K562 (cell line): ENCODE measurements around the gene NCDN. TPM values are rescaled to one million over a fixed set of nuclear protein-coding genes. Genes with fewer than 3 reads are reported as not detected.
A peak's percentile ranks its signal among the peaks of the same experiment; 100 is the strongest.

Experiments used
- ATAC-seq: fragments of 200-7000 bp; cut with Tn5 transposase; 3 replicates; pipeline ENCODE4 v1.9.1; 2020; ENCODE audit warnings: moderate library complexity
- BruUV-seq: library from RNA; stranded (reverse); fragments of 400-500 nt; replicated peaks from 2 replicates; lab custom pipeline; 2021; lab: Mats Ljungman, UMichigan
- CTCF ChIA-PET: fragments of 300-600 bp; formaldehyde crosslinking; extraction: SDS; loops from one replicate; lab custom pipeline; 2021; ENCODE audit warnings: low intra/inter-chr PET ratio; lab: Yijun Ruan, JAX
- POLR2A ChIA-PET: fragments of 300-600, 350-650 bp; sonication (Branson Sonifier 250); formaldehyde crosslinking; extraction: SDS; loops from one replicate; lab custom pipeline; 2021; ENCODE audit warnings: antibody characterized with exemption, inconsistent platforms; lab: Yijun Ruan, JAX
- DNase-seq, 4 experiments: peaks; one replicate each; pipeline versions ENCODE4 v3.0.0 to v3.0.0-alpha.2; 2011 to 2018; ENCODE audit warnings: low spot score in 3 of 4, mixed read lengths in 3 of 4; ENCODE audit errors: extremely low read depth in 1 of 4
- FAIRE-seq: peaks from 2 replicates; lab custom pipeline; 2011; peaks lifted over from hg19 to GRCh38; lab: Jason Lieb, UNC
- H2AFZ ChIP-seq: 2 replicates; pipeline ENCODE4 v1.6.0; 2011; ENCODE audit warnings: low read depth, low read length, control low read depth, inconsistent platforms
- H3K27ac ChIP-seq: fragments of 200-600 bp; 3 replicates; pipeline ENCODE4 v1.8.0; 2011; ENCODE audit warnings: low read depth, mild to moderate bottlenecking, control low read depth, inconsistent platforms, low read length, moderate library complexity, mixed read lengths; ENCODE audit errors: extremely low read depth
- H3K27me3 ChIP-seq, 2 experiments: fragments of 300-600 bp in 1 of 2; 2 replicates in 1 of 2; 3 replicates in 1 of 2; pipeline versions ENCODE4 v1.6.0 to v1.8.0; 2011; ENCODE audit warnings: inconsistent platforms in 2 of 2, low read length in 2 of 2, mild to moderate bottlenecking in 1 of 2, mixed read lengths in 1 of 2, moderate library complexity in 1 of 2; ENCODE audit not compliant: control insufficient read depth in 2 of 2, insufficient read depth in 2 of 2
- H3K36me3 ChIP-seq: fragments of 300-600 bp; 3 replicates; pipeline ENCODE4 v1.8.0; 2011; ENCODE audit warnings: mild to moderate bottlenecking, low read length, inconsistent platforms; ENCODE audit not compliant: control insufficient read depth, insufficient read depth
- H3K4me1 ChIP-seq, 2 experiments: fragments of 200-600 bp in 1 of 2; replicated peaks in 1 of 2; 2 replicates in 1 of 2; 3 replicates in 1 of 2; pipeline versions ENCODE4 v1.5.1 to v1.8.0; 2011; ENCODE audit warnings: inconsistent platforms in 2 of 2, low read length in 2 of 2, mild to moderate bottlenecking in 1 of 2, mixed read lengths in 1 of 2, moderate library complexity in 1 of 2; ENCODE audit not compliant: control insufficient read depth in 2 of 2, insufficient read depth in 2 of 2
- H3K4me2 ChIP-seq: 2 replicates; pipeline ENCODE4 v1.6.1; 2011; ENCODE audit warnings: low read length, control low read depth, inconsistent platforms, mixed read lengths; ENCODE audit not compliant: insufficient read depth
- H3K4me3 ChIP-seq: fragments of 200-600 bp; sonication (generic), shearing (Covaris generic); 2 replicates; pipeline ENCODE4 v1.5.1; 2016; ENCODE audit warnings: control low read depth, inconsistent platforms
- H3K79me2 ChIP-seq: fragments of 200-600 bp; 3 replicates; pipeline ENCODE4 v1.8.0; 2011; ENCODE audit warnings: low read length, inconsistent platforms; ENCODE audit not compliant: control insufficient read depth, insufficient read depth
- H3K9ac ChIP-seq, 2 experiments: 2 replicates each; pipeline versions ENCODE4 v1.6.0 to v1.6.1; 2011; ENCODE audit warnings: low read depth in 2 of 2, low read length in 2 of 2, control low read depth in 1 of 2, inconsistent platforms in 1 of 2, mild to moderate bottlenecking in 1 of 2, mixed read lengths in 1 of 2; ENCODE audit not compliant: insufficient read depth in 1 of 2
- H3K9me1 ChIP-seq: one replicate; pipeline ENCODE4 v1.6.0; 2011; ENCODE audit warnings: inconsistent platforms, mild to moderate bottlenecking, low read length, moderate library complexity; ENCODE audit not compliant: control insufficient read depth, insufficient read depth
- H3K9me3 ChIP-seq: replicated peaks from 2 replicates; pipeline ENCODE4 v1.5.1; 2011; ENCODE audit warnings: low read depth, low read length, inconsistent platforms; ENCODE audit not compliant: control insufficient read depth, insufficient read depth
- H4K20me1 ChIP-seq: replicated peaks from 2 replicates; pipeline ENCODE4 v1.6.1; 2011; ENCODE audit warnings: low read length, inconsistent platforms, mixed read lengths; ENCODE audit not compliant: control insufficient read depth, insufficient read depth
- EHMT2 ChIP-seq: fragments of 450-650 bp; IDR thresholded peaks from 2 replicates; pipeline ENCODE4 v1.6.1; 2018; ENCODE audit warnings: antibody characterized with exemption
- ETV5 ChIP-seq: sonication (generic); formaldehyde crosslinking; IDR thresholded peaks from 2 replicates; pipeline ENCODE4 v1.4.0; 2020; ENCODE audit warnings: low read depth, mild to moderate bottlenecking, missing genetic modification reagents
- ZBTB12 ChIP-seq: fragments of 250-450 bp; sonication (Bioruptor Pico); IDR thresholded peaks from 2 replicates; pipeline ENCODE4 v1.4.0; 2020
- WGBS: fragments of 100-300 bp; shearing (Covaris generic); methylation state at CpG from one replicate; pipeline ENCODE4 v1.1.6; 2016; ENCODE audit warnings: low coverage, mixed read lengths; ENCODE audit not compliant: insufficient coverage; ENCODE audit errors: missing lambda C conversion rate; 5-methylcytosine and 5-hydroxymethylcytosine counted together
- in situ Hi-C: fragments of 300-500 bp; cut with MboI; formaldehyde crosslinking; loops from 4 replicates; pipeline ENCODE4 v1.15.0; 2018; ENCODE audit warnings: inconsistent platforms, mixed read lengths
- intact Hi-C: fragments of 100-400 bp; cut with micrococcal nuclease; formaldehyde crosslinking; loops from 2 replicates; pipeline ENCODE4 v1.14.2; 2022
- polyA plus RNA-seq, 8 experiments: library from polyadenylated mRNA; depleted of rRNA in 4 of 8; stranded (reverse) in 5 of 8; unstranded in 3 of 8; fragments of >200 nt; fragmentation: Nextera tagmentation in 2 of 8; fragmentation: Illumina TruSeq in 1 of 8; extraction: Ambion mirVana in 2 of 8; extraction: Trizol in 1 of 8; gene quantifications; 2 replicates each; pipeline versions ENCODE4 v1.2.1 to v1.2.3, GENCODE V29; 2011 to 2014; ENCODE audit warnings: inconsistent platforms in 1 of 8, missing spikeins in 1 of 8
- total RNA-seq, 7 experiments: library from RNA; depleted of rRNA in 6 of 7; stranded (reverse); fragments of >200 nt in 6 of 7; fragmentation: Illumina TruSeq in 2 of 7; extraction: Trizol in 2 of 7; gene quantifications; 2 replicates each; pipeline versions ENCODE4 v1.2.1 to v1.2.3, GENCODE V29; 2011 to 2021; ENCODE audit warnings: low replicate concordance in 1 of 7
- TF ChIP-seq, protein P1 (sequence below): fragments of 450-650 bp; IDR thresholded peaks from 2 replicates; pipeline ENCODE4 v1.6.1; 2016; ENCODE audit warnings: mild to moderate bottlenecking, moderate library complexity

Gene NCDN
- total and polyA plus RNA-seq, 9 of the 15 experiments (the other 6 are each of a cell fraction or from before 2014, with no cell fraction given), result 1.9 to 35.1 (median 10.7) TPM

GRCh38 chr1:35575416-35575958 is 17.9 kb downstream of the NCDN start:
- Histone ChIP-seq H3K9me3 (no peaks in the 10 kb centered on the region), H4K20me1 (no peaks in the 10 kb centered on the region), H3K36me3 (no peaks in the 10 kb centered on the region), H3K9ac (peak overlapping the region in 1 of 2 experiments; percentile 79; a peak in 1 of 4 replicates), H3K27ac (no peak overlapping the region), H3K79me2 (no peaks in the 10 kb centered on the region), H3K4me3 (no peak overlapping the region), H3K4me2 (no peak overlapping the region), H3K9me1 (no peaks in the 10 kb centered on the region), H3K4me1 (peaks cover 11 to 40% of the 10 kb centered on the region in 2 experiments), H2AFZ (no peak overlapping the region), H3K27me3 (peaks cover 3 to 18% of the 10 kb centered on the region in 2 experiments; a peak in 4 of 5 replicates)
- in situ Hi-C loops (no loop called here), intact Hi-C loops (no loop called here)
- no peak for FAIRE-seq
- DNase-seq, result no peak
- TF ChIP-seq ETV5 (CRISPR knock-in tag) (no peak), EHMT2 (no peak), ZBTB12 (CRISPR knock-in tag) (no peak)
- TF ChIP-seq, protein P1, sequence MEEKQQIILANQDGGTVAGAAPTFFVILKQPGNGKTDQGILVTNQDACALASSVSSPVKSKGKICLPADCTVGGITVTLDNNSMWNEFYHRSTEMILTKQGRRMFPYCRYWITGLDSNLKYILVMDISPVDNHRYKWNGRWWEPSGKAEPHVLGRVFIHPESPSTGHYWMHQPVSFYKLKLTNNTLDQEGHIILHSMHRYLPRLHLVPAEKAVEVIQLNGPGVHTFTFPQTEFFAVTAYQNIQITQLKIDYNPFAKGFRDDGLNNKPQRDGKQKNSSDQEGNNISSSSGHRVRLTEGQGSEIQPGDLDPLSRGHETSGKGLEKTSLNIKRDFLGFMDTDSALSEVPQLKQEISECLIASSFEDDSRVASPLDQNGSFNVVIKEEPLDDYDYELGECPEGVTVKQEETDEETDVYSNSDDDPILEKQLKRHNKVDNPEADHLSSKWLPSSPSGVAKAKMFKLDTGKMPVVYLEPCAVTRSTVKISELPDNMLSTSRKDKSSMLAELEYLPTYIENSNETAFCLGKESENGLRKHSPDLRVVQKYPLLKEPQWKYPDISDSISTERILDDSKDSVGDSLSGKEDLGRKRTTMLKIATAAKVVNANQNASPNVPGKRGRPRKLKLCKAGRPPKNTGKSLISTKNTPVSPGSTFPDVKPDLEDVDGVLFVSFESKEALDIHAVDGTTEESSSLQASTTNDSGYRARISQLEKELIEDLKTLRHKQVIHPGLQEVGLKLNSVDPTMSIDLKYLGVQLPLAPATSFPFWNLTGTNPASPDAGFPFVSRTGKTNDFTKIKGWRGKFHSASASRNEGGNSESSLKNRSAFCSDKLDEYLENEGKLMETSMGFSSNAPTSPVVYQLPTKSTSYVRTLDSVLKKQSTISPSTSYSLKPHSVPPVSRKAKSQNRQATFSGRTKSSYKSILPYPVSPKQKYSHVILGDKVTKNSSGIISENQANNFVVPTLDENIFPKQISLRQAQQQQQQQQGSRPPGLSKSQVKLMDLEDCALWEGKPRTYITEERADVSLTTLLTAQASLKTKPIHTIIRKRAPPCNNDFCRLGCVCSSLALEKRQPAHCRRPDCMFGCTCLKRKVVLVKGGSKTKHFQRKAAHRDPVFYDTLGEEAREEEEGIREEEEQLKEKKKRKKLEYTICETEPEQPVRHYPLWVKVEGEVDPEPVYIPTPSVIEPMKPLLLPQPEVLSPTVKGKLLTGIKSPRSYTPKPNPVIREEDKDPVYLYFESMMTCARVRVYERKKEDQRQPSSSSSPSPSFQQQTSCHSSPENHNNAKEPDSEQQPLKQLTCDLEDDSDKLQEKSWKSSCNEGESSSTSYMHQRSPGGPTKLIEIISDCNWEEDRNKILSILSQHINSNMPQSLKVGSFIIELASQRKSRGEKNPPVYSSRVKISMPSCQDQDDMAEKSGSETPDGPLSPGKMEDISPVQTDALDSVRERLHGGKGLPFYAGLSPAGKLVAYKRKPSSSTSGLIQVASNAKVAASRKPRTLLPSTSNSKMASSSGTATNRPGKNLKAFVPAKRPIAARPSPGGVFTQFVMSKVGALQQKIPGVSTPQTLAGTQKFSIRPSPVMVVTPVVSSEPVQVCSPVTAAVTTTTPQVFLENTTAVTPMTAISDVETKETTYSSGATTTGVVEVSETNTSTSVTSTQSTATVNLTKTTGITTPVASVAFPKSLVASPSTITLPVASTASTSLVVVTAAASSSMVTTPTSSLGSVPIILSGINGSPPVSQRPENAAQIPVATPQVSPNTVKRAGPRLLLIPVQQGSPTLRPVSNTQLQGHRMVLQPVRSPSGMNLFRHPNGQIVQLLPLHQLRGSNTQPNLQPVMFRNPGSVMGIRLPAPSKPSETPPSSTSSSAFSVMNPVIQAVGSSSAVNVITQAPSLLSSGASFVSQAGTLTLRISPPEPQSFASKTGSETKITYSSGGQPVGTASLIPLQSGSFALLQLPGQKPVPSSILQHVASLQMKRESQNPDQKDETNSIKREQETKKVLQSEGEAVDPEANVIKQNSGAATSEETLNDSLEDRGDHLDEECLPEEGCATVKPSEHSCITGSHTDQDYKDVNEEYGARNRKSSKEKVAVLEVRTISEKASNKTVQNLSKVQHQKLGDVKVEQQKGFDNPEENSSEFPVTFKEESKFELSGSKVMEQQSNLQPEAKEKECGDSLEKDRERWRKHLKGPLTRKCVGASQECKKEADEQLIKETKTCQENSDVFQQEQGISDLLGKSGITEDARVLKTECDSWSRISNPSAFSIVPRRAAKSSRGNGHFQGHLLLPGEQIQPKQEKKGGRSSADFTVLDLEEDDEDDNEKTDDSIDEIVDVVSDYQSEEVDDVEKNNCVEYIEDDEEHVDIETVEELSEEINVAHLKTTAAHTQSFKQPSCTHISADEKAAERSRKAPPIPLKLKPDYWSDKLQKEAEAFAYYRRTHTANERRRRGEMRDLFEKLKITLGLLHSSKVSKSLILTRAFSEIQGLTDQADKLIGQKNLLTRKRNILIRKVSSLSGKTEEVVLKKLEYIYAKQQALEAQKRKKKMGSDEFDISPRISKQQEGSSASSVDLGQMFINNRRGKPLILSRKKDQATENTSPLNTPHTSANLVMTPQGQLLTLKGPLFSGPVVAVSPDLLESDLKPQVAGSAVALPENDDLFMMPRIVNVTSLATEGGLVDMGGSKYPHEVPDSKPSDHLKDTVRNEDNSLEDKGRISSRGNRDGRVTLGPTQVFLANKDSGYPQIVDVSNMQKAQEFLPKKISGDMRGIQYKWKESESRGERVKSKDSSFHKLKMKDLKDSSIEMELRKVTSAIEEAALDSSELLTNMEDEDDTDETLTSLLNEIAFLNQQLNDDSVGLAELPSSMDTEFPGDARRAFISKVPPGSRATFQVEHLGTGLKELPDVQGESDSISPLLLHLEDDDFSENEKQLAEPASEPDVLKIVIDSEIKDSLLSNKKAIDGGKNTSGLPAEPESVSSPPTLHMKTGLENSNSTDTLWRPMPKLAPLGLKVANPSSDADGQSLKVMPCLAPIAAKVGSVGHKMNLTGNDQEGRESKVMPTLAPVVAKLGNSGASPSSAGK, result no peak
- BruUV-seq, result no TSS peak
- no peak for ATAC-seq
- CTCF ChIA-PET, result no interaction called here
- POLR2A ChIA-PET, result no interaction called here
- 48% methylated on average over 5 of the region's 5 CpGs for WGBS
